ENCODE results near the gene IL10.

IL10 gene

DNA sequence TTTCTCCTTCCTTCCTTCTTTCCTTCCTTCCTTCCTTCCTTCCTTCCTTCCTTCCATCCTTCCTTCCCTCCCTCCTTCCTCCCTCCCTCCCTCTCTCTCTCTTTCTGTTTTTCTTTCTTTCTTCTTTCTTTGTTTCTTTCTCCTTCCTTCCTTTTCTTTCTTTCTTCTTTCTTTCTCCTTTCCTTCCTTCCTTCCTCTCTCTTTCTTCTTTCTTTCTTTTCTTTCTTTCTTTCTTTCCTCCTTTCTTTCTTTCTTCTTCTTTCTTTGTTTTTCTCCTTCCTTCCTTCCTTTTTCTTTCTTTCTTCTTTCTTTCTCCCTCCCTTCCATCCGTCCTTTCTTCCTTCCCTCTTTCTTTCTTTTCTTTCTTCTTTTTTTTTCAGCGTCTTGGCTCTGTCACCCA is 19.8 kb downstream of the IL10 start:
- Histone ChIP-seq H3K79me1 (ENCODE audit: low read depth, low read length) (no peaks in the 10 kb centered on the region), H3K23ac (ENCODE audit: low read depth, low read length, poor library complexity) (no peak overlapping the region), H3K14ac (ENCODE audit: low read length) (no peak overlapping the region), H3K9me3 (replicated peaks in 1 of 2; ENCODE audit: control insufficient read depth in 2 of 2, insufficient read depth in 1 of 2, low read depth in 1 of 2, low read length in 2 of 2) (no peaks in the 10 kb centered on the region), H3K18ac (ENCODE audit: low read length) (no peak overlapping the region), H4K91ac (ENCODE audit: low read depth, low read length, poor library complexity) (no peak overlapping the region), H2BK5ac (ENCODE audit: low read length) (no peak overlapping the region), H2AK5ac (ENCODE audit: low read depth, low read length) (no peak overlapping the region), H3K27ac (replicated peaks; ENCODE audit: low read length) (no peak overlapping the region), H3K36me3 (replicated peaks in 1 of 2; ENCODE audit: control insufficient read depth in 2 of 2, insufficient read depth in 2 of 2, low read length in 2 of 2) (no peaks in the 10 kb centered on the region), H3K4ac (ENCODE audit: low read length) (no peak overlapping the region), H3K9ac (ENCODE audit: low read depth, low read length, poor library complexity) (no peak overlapping the region), H3K4me1 (ENCODE audit: control insufficient read depth in 2 of 2, insufficient read depth in 1 of 2, low read depth in 1 of 2, low read length in 2 of 2) (no peaks in the 10 kb centered on the region), H2BK15ac (ENCODE audit: low read length) (no peak overlapping the region), H3K27me3 (ENCODE audit: control insufficient read depth in 3 of 3, insufficient read depth in 3 of 3, low read depth in 1 of 3, low read length in 3 of 3) (peaks cover 0 to 15% (median 0%) of the 10 kb centered on the region in 3 experiments), H2AFZ (ENCODE audit: low read length) (no peak overlapping the region), H3K4me2 (ENCODE audit: insufficient read depth, low read length, poor library complexity, severe bottlenecking) (no peak overlapping the region), H3K4me3 (ENCODE audit: low read length in 2 of 2) (no peak overlapping the region), H4K8ac (ENCODE audit: low read depth, low read length) (no peak overlapping the region), H2BK120ac (ENCODE audit: low read depth, low read length) (no peak overlapping the region), H2BK12ac (ENCODE audit: low read length) (no peak overlapping the region)
- DNase-seq (ENCODE audit: low spot score) = no peak
- WGBS, 2 donors (ENCODE audit: extremely low coverage in 2 of 2, insufficient read length in 2 of 2, insufficient replicate concordance in 1 of 2) = no CpG with 5 or more reads among the region's 2 CpGs

GRCh38 chr1:206751891-206752290 is 20.4 kb downstream of the IL10 start:
- Histone ChIP-seq H3K9me3 (replicated peaks in 1 of 2; ENCODE audit: control insufficient read depth in 2 of 2, insufficient read depth in 1 of 2, low read depth in 1 of 2, low read length in 2 of 2) (no peaks in the 10 kb centered on the region), H3K18ac (ENCODE audit: low read length) (no peak overlapping the region), H3K4ac (ENCODE audit: low read length) (no peak overlapping the region), H3K4me2 (ENCODE audit: insufficient read depth, low read length, poor library complexity, severe bottlenecking) (no peak overlapping the region), H3K23ac (ENCODE audit: low read depth, low read length, poor library complexity) (no peak overlapping the region), H2BK5ac (ENCODE audit: low read length) (no peak overlapping the region), H4K8ac (ENCODE audit: low read depth, low read length) (no peak overlapping the region), H2AFZ (ENCODE audit: low read length) (no peak overlapping the region), H3K79me1 (ENCODE audit: low read depth, low read length) (no peaks in the 10 kb centered on the region), H3K4me3 (ENCODE audit: low read length in 2 of 2) (no peak overlapping the region), H4K91ac (ENCODE audit: low read depth, low read length, poor library complexity) (no peak overlapping the region), H2BK12ac (ENCODE audit: low read length) (no peak overlapping the region), H3K14ac (ENCODE audit: low read length) (no peak overlapping the region), H3K27ac (replicated peaks; ENCODE audit: low read length) (no peak overlapping the region), H2BK15ac (ENCODE audit: low read length) (no peak overlapping the region), H3K36me3 (replicated peaks in 1 of 2; ENCODE audit: control insufficient read depth in 2 of 2, insufficient read depth in 2 of 2, low read length in 2 of 2) (no peaks in the 10 kb centered on the region), H3K4me1 (ENCODE audit: control insufficient read depth in 2 of 2, insufficient read depth in 1 of 2, low read depth in 1 of 2, low read length in 2 of 2) (no peaks in the 10 kb centered on the region), H3K9ac (ENCODE audit: low read depth, low read length, poor library complexity) (no peak overlapping the region), H2BK120ac (ENCODE audit: low read depth, low read length) (no peak overlapping the region), H2AK5ac (ENCODE audit: low read depth, low read length) (no peak overlapping the region), H3K27me3 (ENCODE audit: control insufficient read depth in 3 of 3, insufficient read depth in 3 of 3, low read depth in 1 of 3, low read length in 3 of 3) (peaks cover 0 to 15% (median 0%) of the 10 kb centered on the region in 3 experiments)
- DNase-seq (ENCODE audit: low spot score) = no peak
- WGBS, 2 donors (ENCODE audit: extremely low coverage in 2 of 2, insufficient read length in 2 of 2, insufficient replicate concordance in 1 of 2) = no CpG with 5 or more reads among the region's 5 CpGs

- H3K79me1 ChIP-seq (ENCODE audit: low read depth, low read length) = no peaks in the 10 kb centered on the region
- WGBS, 2 donors (ENCODE audit: extremely low coverage in 2 of 2, insufficient read length in 2 of 2, insufficient replicate concordance in 1 of 2) = no CpG with 5 or more reads among the region's 3 CpGs
- H3K9ac ChIP-seq (ENCODE audit: low read depth, low read length, poor library complexity) = no peak overlapping the region
- no peak overlapping the region for H2BK15ac ChIP-seq (ENCODE audit: low read length)
- no peak overlapping the region for H4K8ac ChIP-seq (ENCODE audit: low read depth, low read length)
- H3K9me3 ChIP-seq (replicated peaks in 1 of 2; ENCODE audit: control insufficient read depth in 2 of 2, insufficient read depth in 1 of 2, low read depth in 1 of 2, low read length in 2 of 2) = no peaks in the 10 kb centered on the region
- H3K18ac ChIP-seq (ENCODE audit: low read length) = no peak overlapping the region
- H3K4ac ChIP-seq (ENCODE audit: low read length) = no peak overlapping the region
- no peak overlapping the region for H4K91ac ChIP-seq (ENCODE audit: low read depth, low read length, poor library complexity)
- H3K14ac ChIP-seq (ENCODE audit: low read length) = no peak overlapping the region
- H2AK5ac ChIP-seq (ENCODE audit: low read depth, low read length) = no peak overlapping the region
- H2BK12ac ChIP-seq (ENCODE audit: low read length) = no peak overlapping the region
- H3K36me3 ChIP-seq (replicated peaks in 1 of 2; ENCODE audit: control insufficient read depth in 2 of 2, insufficient read depth in 2 of 2, low read length in 2 of 2) = no peaks in the 10 kb centered on the region
- H3K4me1 ChIP-seq (ENCODE audit: control insufficient read depth in 2 of 2, insufficient read depth in 1 of 2, low read depth in 1 of 2, low read length in 2 of 2) = no peaks in the 10 kb centered on the region
- peaks cover 0 to 15% (median 0%) of the 10 kb centered on the region in 3 experiments for H3K27me3 ChIP-seq (ENCODE audit: control insufficient read depth in 3 of 3, insufficient read depth in 3 of 3, low read depth in 1 of 3, low read length in 3 of 3)
- H3K4me2 ChIP-seq (ENCODE audit: insufficient read depth, low read length, poor library complexity, severe bottlenecking) = no peak overlapping the region
- no peak overlapping the region for H2BK5ac ChIP-seq (ENCODE audit: low read length)
- H3K27ac ChIP-seq (replicated peaks; ENCODE audit: low read length) = no peak overlapping the region
- DNase-seq (ENCODE audit: low spot score) = no peak
- no peak overlapping the region for H3K4me3 ChIP-seq (ENCODE audit: low read length in 2 of 2)
- H2BK120ac ChIP-seq (ENCODE audit: low read depth, low read length) = no peak overlapping the region
- no peak overlapping the region for H3K23ac ChIP-seq (ENCODE audit: low read depth, low read length, poor library complexity)
- H2AFZ ChIP-seq (ENCODE audit: low read length) = no peak overlapping the region
These were observed 23.8 kb downstream of the IL10 start for GRCh38 chr1:206748348-206749030.

- Histone ChIP-seq H2BK5ac (ENCODE audit: low read length) (no peak overlapping the region), H2AFZ (ENCODE audit: low read length) (no peak overlapping the region), H2AK5ac (ENCODE audit: low read depth, low read length) (no peak overlapping the region), H2BK12ac (ENCODE audit: low read length) (no peak overlapping the region), H2BK120ac (ENCODE audit: low read depth, low read length) (no peak overlapping the region), H3K9ac (ENCODE audit: low read depth, low read length, poor library complexity) (no peak overlapping the region), H3K23ac (ENCODE audit: low read depth, low read length, poor library complexity) (peak overlapping the region; percentile 59), H4K8ac (ENCODE audit: low read depth, low read length) (no peak overlapping the region), H3K4me3 (ENCODE audit: low read length in 2 of 2) (no peak overlapping the region), H3K9me3 (replicated peaks in 1 of 2; ENCODE audit: control insufficient read depth in 2 of 2, insufficient read depth in 1 of 2, low read depth in 1 of 2, low read length in 2 of 2) (no peaks in the 10 kb centered on the region), H3K36me3 (replicated peaks in 1 of 2; ENCODE audit: control insufficient read depth in 2 of 2, insufficient read depth in 2 of 2, low read length in 2 of 2) (no peaks in the 10 kb centered on the region), H3K4ac (ENCODE audit: low read length) (no peak overlapping the region), H3K4me2 (ENCODE audit: insufficient read depth, low read length, poor library complexity, severe bottlenecking) (no peak overlapping the region), H3K79me1 (ENCODE audit: low read depth, low read length) (no peaks in the 10 kb centered on the region), H3K14ac (ENCODE audit: low read length) (no peak overlapping the region), H3K4me1 (ENCODE audit: control insufficient read depth in 2 of 2, insufficient read depth in 1 of 2, low read depth in 1 of 2, low read length in 2 of 2) (peaks cover 0 to 5% of the 10 kb centered on the region in 2 donors), H3K27ac (replicated peaks; ENCODE audit: low read length) (no peak overlapping the region), H3K27me3 (ENCODE audit: control insufficient read depth in 3 of 3, insufficient read depth in 3 of 3, low read depth in 1 of 3, low read length in 3 of 3) (peaks cover 0 to 10% (median 0%) of the 10 kb centered on the region in 3 experiments), H4K91ac (ENCODE audit: low read depth, low read length, poor library complexity) (no peak overlapping the region), H3K18ac (ENCODE audit: low read length) (no peak overlapping the region), H2BK15ac (ENCODE audit: low read length) (no peak overlapping the region)
- no CpG with 5 or more reads among the region's 1 CpG for WGBS, 2 donors (ENCODE audit: extremely low coverage in 2 of 2, insufficient read length in 2 of 2, insufficient replicate concordance in 1 of 2)
- DNase-seq (ENCODE audit: low spot score) = no peak
These were observed 27.0 kb downstream of the IL10 start for GRCh38 chr1:206745301-206745700.
